HG03520 (cell line): Measurements from ENCODE around the gene SH3TC2.

Source experiments
- ATAC-seq: cut with Tn5 transposase; IDR thresholded peaks from one replicate; pipeline ENCODE4 v1.9.1; 2021; ENCODE audit warnings: mild to moderate bottlenecking, moderate library complexity; ENCODE audit not compliant: unreplicated experiment

Gene SH3TC2

DNA sequence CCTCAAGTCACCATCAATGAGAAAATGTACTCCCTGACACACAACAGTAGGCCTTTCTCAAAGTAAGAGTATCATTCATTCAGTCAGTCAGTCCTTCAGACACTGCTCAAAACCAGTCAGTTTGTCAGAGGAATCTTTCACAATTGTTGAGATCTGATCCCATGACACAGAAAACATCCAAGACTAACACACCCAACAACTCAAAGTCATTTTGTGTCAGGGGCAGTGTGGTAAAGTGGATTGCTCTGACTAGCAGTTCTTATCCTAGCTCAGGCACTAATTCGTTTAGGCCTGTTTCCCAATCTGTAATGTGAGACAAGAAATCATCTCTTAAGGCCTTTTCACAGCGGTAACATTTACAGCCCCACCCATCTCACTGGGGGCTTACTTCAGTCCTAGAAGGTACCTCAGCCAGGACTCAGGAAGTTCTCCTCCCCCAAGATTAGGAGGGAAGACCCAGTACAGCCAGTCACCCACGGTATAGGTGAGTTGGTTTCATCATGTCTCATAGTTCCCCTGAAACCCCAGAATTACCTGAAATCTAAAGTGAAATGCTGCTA is 31.9 kb downstream of the SH3TC2 start:
- ATAC-seq = no peak

GRCh38 chr5:149030392-149030791 is 32.5 kb downstream of the SH3TC2 start:
- ATAC-seq = no peak

DNA sequence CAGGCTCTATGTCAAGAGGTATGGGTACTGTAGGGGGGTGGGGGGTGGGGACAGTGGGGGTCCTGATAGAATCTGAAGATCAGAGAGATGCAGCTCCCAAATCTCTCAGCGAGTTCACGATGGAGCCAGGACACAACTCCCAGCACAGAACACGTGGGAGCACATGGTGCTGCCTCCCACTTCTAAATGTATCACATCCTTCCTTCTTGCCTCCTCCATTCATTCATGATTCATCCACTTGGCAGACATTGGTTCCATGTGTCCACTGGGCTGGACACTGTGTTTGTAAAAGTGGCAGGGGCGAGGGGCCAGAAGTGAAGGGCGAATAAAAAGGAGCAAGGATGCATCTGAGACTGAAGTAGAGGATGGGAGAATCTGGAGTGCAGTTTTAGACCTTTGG is 33.9 kb downstream of the SH3TC2 start:
- no peak for ATAC-seq

DNA sequence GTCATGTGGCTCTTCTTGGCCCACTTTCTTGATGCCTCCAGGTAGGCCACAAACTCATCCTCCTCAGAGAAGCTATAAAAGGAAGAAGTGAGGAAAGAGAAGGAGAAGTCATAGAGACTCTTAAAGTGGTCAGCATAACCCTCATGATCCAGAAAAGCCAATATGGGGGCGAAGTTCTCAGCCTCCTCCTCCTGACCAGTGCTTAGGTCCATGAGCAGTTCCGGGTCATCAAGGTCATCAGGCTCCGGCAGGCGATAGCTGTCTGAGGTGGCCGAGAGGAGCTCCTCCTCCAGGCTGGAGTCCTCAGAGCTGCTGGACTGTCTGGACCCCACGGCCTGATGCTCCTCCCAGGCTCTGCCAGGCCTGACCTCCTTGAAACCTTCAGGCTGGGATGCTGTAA is 34.7 kb downstream of the SH3TC2 start:
- no peak for ATAC-seq

GRCh38 chr5:149027636-149028035 is 35.2 kb downstream of the SH3TC2 start:
- no peak for ATAC-seq

- ATAC-seq = no peak
Measured at GRCh38 chr5:149024943-149025342, 37.9 kb downstream of the SH3TC2 start.

- no peak for ATAC-seq
Measured at GRCh38 chr5:149024477-149024876, 38.4 kb downstream of the SH3TC2 start.

DNA sequence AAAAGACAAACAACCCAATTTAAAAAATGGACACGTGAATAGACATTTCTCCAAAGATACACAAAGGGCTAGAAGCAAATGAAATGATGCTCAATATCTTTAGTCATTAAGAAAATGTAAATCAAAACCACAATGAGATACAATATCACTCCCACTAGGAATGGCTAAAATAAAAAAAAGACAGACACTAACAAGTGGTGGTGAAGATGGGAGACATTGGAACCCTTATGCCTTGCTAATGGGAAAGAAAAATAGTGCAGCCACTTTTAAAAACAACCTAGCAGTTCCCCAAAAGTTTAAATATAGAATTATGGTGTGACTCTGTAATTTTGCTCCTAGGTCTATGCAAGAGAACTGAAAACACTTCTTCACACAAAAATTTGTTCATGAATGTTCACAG is 40.7 kb downstream of the SH3TC2 start:
- ATAC-seq = no peak

- ATAC-seq = no peak
Measured at GRCh38 chr5:149019679-149020078, 43.2 kb downstream of the SH3TC2 start.

- no peak for ATAC-seq
Measured at GRCh38 chr5:149018909-149019443, 43.9 kb downstream of the SH3TC2 start.

DNA sequence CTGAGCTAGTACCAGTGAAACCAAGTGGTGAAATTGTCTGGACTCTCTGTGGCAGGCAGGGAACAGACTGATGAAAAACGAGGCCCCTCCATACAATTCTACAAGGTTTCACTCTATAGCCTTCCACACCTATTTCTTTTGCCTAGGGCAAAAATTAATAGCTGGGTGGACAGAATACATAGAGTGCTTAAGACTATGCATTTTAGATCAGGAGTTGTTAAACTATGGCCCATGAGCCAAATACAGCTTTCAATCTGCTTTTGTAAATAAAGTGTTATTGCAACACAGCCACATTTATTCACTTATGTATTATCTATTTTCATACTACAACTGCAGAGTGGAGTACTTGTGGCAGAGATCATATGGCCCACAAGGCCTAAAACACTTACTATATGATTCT is 45.2 kb downstream of the SH3TC2 start:
- ATAC-seq = no peak

GRCh38 chr5:149015561-149015960 is 47.3 kb downstream of the SH3TC2 start:
- ATAC-seq = no peak

GRCh38 chr5:149015126-149015525 is 47.7 kb downstream of the SH3TC2 start:
- ATAC-seq = no peak

- no peak for ATAC-seq
Measured at GRCh38 chr5:149014571-149015031, 48.3 kb downstream of the SH3TC2 start.

- no peak for ATAC-seq
Measured at GRCh38 chr5:149013796-149014195, 49.1 kb downstream of the SH3TC2 start.

DNA sequence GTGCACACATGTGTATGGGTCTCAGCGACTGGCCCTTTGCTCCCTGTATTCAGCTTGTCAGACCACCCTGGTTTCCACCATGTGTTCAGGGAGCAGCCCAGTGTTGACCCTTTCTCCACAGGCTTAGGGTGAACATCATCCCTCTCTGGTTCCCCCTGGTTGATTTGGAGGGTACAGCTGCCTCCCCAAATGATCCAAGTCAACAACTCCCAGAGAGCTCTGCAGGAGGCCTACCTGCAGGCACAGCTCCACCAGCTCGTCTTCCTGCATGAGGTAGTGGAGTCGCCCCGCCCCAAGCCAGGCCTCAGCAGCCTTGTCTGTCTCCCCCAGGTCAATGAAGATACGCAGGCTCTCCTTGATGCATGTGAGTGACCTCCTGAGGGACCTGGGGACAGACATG is 50.5 kb downstream of the SH3TC2 start:
- ATAC-seq = no peak

DNA sequence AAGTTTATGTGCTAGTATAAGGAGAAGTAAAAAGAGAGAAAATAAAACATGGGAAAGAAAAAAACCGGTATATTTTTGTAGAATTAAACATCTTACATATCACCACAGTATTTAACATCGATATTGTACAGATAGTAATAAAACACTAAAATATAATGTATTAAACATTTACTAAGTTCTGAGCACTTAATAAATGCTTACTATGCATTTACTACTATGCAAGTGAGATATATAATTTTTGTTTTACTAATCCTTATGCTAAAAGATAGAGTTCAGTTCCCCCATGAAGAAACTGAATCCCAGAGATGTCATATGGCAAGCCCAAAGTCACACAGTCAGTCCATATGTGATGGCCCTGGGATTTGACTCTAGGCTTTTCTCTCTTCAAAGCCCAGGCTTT is 51.1 kb downstream of the SH3TC2 start:
- no peak for ATAC-seq

GRCh38 chr5:149011084-149011483 is 51.8 kb downstream of the SH3TC2 start:
- ATAC-seq = no peak

DNA sequence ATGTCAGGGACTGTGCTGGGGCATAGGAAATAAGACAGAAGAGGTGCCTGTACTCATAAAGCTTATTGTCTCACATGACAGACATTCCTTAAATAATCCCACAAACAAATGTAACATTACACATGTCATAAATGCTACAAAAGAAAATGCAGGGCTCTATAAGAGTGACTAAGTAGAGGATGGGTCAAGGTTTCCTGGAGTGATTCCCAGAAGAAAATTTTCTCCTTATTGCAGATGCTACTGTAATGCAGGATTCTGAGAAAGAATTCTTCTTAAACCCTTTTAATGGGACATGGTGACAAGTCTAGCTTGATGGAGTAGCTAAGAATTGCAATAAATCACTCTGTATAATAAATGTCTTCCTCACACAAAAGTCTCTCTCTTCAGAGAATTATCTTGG is 55.7 kb downstream of the SH3TC2 start:
- no peak for ATAC-seq

- no peak for ATAC-seq
Measured at GRCh38 chr5:149006426-149006825, 56.4 kb downstream of the SH3TC2 start.

DNA sequence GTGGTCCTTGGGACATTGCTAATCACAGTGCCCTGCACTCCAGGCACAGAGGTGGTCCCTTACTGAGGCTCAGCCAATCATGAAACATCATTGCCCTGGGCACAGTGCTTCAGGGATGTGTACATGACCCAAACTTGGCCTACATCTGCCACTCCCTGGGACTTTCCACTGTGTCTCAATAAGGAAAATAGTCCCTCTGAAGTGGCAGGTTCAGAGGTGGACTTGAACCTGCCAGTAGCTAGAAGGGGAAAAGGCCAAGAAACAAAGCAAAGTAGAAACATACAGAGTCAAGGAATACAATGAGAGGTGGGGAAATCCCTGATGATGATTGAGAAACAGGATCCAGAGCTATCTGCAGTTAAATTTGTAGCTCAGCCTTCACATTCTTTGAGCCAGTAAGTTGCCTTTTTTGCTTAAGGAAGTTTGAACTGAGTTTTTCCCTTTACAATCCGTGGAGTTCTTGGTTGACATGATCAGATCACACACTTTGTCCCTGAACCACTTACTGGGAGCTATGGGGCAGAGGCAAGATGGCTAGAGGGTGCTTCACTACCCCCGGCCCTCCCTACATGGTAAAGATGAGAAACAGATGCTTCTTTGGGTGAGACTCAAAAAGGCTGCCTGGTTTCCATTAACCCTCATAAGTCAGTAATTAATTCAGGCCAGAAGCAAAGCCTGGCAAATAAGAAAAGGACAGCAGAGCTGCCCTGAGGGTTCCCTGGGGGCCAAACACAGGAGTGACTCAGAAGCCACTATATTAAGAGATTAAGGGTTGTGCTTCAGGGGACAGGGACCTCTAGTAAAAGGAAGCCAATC is 57.6 kb downstream of the SH3TC2 start:
- ATAC-seq = no peak

- ATAC-seq = no peak
Measured at GRCh38 chr5:149004559-149004958, 58.3 kb downstream of the SH3TC2 start.
